Lower leg skin (tissue), 4 donors: ENCODE results near the gene PKD1L1. TPM values are rescaled to one million over a fixed set of nuclear protein-coding genes. Genes with fewer than 3 reads are reported as not detected.
A peak's percentile ranks its signal among the peaks of the same experiment; 100 is the strongest.
"Not testable (repeated sequence)": the region's sequence is repeated elsewhere in the genome, so short reads cannot be mapped to it uniquely, and the experiment has no call there.

ENCODE experiments used
- DNase-seq, 2 donors: peaks; one replicate each; pipeline ENCODE4 v3.0.0-alpha.2; 2019; ENCODE audit warnings: low spot score in 2 of 2
- H3K4me3 ChIP-seq: fragments of 200-600 bp; sonication (generic); 2 replicates; pipeline ENCODE4 v1.5.1; 2017; ENCODE audit warnings: mild to moderate bottlenecking, low read depth; ENCODE audit not compliant: poor library complexity, severe bottlenecking
- POLR2A ChIP-seq, 2 donors: fragments of 450-650 bp; IDR thresholded peaks; one replicate each; pipeline ENCODE4 v1.6.1; 2016 to 2017; ENCODE audit warnings: antibody characterized with exemption in 2 of 2, mild to moderate bottlenecking in 1 of 2, moderate library complexity in 1 of 2
- WGBS, 2 donors: methylation state at CpG; one replicate each; pipeline ENCODE4 v1.1.5; 2018; 5-methylcytosine and 5-hydroxymethylcytosine counted together
- intact Hi-C: fragments of 100-400 bp; cut with DNase I; formaldehyde crosslinking; loops from one replicate; pipeline ENCODE4 v1.15.0; 2023; ENCODE audit warnings: low total_unique reads
- total RNA-seq, 4 donors: library from RNA; depleted of rRNA; stranded (reverse); fragments of >200 nt; gene quantifications; one replicate each; pipeline ENCODE4 v1.1.0, GENCODE V29; 2016
- TF ChIP-seq, protein P1 (sequence below), 3 donors: fragments of 450-650 bp; IDR thresholded peaks; one replicate each; pipeline ENCODE4 v1.5.1; 2016; ENCODE audit warnings: antibody characterized with exemption in 3 of 3, mild to moderate bottlenecking in 3 of 3, moderate library complexity in 2 of 3

PKD1L1 gene
- total RNA-seq, 4 donors from 2014 or later: 0.04 to 0.12 (median 0.07) TPM

DNA sequence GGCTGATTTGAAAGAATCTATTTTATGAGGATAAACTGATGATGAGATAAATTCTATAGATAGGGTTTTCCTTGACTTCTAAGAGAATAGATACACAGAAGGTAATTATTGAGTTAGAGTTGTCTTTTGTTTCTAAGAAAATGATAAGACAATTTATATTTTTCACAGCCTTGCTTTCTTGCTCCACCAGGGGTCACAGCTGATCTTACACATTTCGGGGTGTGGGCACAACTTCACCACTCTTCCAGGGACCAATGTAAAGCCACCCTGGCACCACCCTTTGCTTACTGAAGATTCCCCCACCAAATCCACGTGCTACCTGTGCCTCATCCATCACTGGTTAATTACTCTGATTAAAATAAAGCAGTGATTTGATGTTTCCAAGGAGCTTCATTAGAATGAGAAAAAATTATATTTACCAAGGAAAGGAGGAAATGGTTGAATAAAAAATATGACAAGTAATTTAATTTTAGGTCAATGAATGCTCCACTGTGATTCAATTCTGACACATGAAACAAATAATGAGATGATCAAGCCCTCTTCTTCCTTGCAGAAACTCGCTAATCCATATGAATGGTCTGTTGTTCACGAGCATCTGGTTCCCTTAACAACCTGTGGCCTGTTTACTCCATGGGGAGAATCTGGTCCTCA lies 189.1 kb downstream of the PKD1L1 start:
- H3K4me3 ChIP-seq: no peak overlapping the region
- TF ChIP-seq POLR2A (IDR thresholded peaks at IDR 0.05): no peak
- TF ChIP-seq, protein P1, sequence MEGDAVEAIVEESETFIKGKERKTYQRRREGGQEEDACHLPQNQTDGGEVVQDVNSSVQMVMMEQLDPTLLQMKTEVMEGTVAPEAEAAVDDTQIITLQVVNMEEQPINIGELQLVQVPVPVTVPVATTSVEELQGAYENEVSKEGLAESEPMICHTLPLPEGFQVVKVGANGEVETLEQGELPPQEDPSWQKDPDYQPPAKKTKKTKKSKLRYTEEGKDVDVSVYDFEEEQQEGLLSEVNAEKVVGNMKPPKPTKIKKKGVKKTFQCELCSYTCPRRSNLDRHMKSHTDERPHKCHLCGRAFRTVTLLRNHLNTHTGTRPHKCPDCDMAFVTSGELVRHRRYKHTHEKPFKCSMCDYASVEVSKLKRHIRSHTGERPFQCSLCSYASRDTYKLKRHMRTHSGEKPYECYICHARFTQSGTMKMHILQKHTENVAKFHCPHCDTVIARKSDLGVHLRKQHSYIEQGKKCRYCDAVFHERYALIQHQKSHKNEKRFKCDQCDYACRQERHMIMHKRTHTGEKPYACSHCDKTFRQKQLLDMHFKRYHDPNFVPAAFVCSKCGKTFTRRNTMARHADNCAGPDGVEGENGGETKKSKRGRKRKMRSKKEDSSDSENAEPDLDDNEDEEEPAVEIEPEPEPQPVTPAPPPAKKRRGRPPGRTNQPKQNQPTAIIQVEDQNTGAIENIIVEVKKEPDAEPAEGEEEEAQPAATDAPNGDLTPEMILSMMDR (IDR thresholded peaks at IDR 0.05): no peak
- WGBS, 2 donors: 91 to 94% methylated on average over 4 of the region's 4 CpGs
- intact Hi-C loops: no loop called here
- DNase-seq: peak in 1 of 2 donors; percentile 68

DNA sequence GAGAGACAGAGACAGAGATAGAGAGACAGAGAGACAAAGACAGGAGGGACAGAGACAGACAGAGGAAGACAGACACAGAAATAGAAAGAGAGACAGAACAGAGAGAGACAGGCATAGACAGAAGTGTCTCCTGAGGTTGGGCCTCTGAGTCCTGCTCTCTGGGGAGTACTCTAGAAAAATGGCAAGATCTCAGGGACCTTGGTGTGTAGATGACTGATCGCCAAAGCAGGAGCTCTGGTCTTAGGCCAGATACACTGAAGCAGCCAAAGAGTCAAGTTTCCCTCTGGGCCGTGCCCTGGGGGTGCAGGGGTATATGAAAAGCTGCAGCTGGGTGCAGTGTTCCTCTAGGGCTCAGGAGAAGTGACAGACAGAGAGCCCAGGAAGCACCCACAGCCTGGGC lies 189.7 kb downstream of the PKD1L1 start:
- intact Hi-C loops: no loop called here
- DNase-seq: peak in 1 of 2 donors; percentile 69
- WGBS, 2 donors: 48 to 80% methylated on average over 2 of the region's 2 CpGs
- no peak for TF ChIP-seq POLR2A (IDR thresholded peaks at IDR 0.05)
- TF ChIP-seq, protein P1 (IDR thresholded peaks at IDR 0.05): no peak
- H3K4me3 ChIP-seq: no peak overlapping the region

DNA sequence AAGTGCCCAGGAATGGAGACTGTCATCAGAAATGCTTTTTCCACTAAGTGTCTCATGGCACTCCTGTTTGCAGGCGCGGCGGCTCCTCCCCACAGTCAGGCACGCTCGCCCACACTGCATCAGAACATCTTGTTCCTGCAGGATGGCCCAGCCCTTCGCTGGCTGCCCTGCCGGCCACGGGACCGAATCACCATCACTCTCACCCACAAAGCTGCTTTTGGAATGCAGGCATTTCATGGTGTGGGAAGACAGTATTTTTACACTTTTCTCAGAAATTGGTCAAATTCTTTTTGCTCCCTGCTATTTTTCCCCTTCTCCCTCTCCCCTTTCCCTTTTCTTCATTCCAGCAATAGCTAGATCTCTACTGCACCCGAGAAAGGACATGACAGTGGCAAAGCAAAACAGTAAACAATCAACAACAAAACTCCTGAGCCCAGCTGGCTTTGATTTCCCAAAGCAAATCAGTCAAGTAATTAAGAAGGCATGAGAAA lies 190.3 kb downstream of the PKD1L1 start:
- 21 to 41% methylated on average over 10 of the region's 10 CpGs for WGBS, 2 donors
- no peak overlapping the region for H3K4me3 ChIP-seq
- peak; percentile 88 to 96 for DNase-seq
- no peak for TF ChIP-seq POLR2A (IDR thresholded peaks at IDR 0.05)
- TF ChIP-seq, protein P1 (IDR thresholded peaks at IDR 0.05): no peak
- intact Hi-C loops: no loop called here

DNA sequence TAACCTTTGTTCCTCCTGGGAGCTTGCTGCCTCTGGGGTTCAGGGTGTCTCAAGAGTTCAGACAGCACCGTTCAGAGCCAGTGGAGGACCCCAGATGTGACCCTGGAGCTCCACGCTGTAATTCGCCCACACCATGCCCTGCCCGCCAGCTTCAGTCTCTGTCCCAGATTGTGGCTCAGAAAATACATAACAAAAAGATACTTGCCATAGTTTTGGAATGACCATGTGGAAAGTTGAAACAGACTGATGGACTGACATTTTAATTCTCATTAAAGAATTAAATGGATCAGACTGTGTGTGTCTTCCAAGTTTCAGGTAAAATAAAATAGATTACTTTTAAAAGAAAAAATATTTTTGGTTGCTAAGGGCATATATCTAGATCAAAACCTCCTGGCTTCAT lies 191.6 kb downstream of the PKD1L1 start:
- TF ChIP-seq POLR2A (IDR thresholded peaks at IDR 0.05): no peak
- TF ChIP-seq, protein P1 (IDR thresholded peaks at IDR 0.05): no peak
- DNase-seq: no peak
- 84 to 95% methylated on average over 4 of the region's 4 CpGs for WGBS, 2 donors
- no peak overlapping the region for H3K4me3 ChIP-seq
- intact Hi-C loops: no loop called here

DNA sequence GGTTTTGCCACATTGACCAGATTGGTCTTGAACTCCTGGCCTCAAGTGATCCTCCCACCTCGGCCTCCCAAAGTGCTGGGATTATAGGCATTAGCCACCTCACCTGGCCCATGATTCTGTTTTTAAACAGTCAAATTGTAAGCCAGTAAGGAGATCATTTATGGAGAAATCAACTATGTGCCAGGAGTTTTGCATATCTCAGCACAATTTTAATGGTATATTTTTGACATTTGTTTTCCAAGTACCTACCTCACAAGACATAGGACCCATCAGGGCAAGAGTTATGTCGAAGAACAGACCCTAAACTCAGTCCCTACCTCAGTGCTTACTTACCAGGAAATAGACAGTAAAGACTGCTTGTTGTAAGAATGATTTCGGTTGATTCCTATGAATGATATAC lies 193.0 kb downstream of the PKD1L1 start:
- H3K4me3 ChIP-seq: no peak overlapping the region
- WGBS, 2 donors: 60 to 62% methylated on average over 3 of the region's 3 CpGs
- DNase-seq: no peak
- intact Hi-C loops: no loop called here
- TF ChIP-seq, protein P1 (IDR thresholded peaks at IDR 0.05): no peak
- no peak for TF ChIP-seq POLR2A (IDR thresholded peaks at IDR 0.05)

DNA sequence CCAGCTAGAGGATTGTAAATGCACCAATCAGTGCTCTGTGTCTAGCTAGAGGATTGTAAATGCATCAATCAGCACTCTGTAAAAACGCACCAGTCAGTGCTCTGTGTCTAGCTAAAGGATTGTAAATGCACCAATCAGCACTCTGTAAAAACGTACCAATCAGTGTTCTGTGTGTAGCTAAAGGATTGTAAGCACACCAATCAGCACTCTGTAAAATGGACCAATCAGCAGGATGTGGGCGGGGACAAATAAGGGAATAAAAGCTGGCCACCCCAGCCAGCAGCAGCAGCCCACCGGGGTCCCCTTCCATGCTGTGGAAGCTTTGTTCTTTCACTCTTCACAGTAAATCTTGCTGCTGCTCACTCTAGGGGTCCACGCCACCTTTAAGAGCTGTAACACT lies 196.5 kb downstream of the PKD1L1 start:
- DNase-seq, intact Hi-C loops, H3K4me3 ChIP-seq: not testable (repeated sequence)
- WGBS, 2 donors: 75% methylated on average over 5 of the region's 5 CpGs
